Measurements from ENCODE around the gene ADIPOR2. TPM values are rescaled to one million over a fixed set of nuclear protein-coding genes. Genes with fewer than 3 reads are reported as not detected.

Gene ADIPOR2
- total RNA-seq, 2 donors from 2014 or later: 37.0 to 43.5 TPM

DNA sequence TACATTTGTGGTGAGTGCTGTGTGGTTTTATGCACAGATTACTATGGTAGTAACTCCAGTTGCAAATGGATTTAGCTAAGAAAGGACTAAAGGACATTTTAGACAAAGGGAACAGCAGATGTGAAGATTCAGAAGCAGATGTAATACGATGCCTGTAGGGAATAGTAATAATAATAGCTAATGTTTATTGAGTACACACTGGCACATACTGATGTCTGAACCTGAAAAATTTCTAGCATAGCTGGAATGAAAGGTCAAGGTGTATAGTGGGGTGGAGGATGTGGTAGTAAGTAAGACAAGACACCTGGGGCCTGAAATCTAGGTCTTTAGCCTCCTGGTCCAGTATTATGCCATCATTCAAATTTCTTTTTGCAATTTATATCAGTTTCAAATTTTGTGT is 75.2 kb downstream of the ADIPOR2 start:
- Mint-ChIP-seq H3K4me3 (no peak overlapping the region), H3K27me3 (ENCODE audit: low read depth) (no peaks in the 10 kb centered on the region), H3K9me3 (no peaks in the 10 kb centered on the region), H3K36me3 (ENCODE audit: insufficient read depth in 2 of 2) (no peaks in the 10 kb centered on the region), H3K4me1 (ENCODE audit: low read depth) (no peaks in the 10 kb centered on the region), H3K27ac (no peak overlapping the region)
- DNase-seq: no peak
- no peak for ATAC-seq (replicated peaks in 1 of 2)

DNA sequence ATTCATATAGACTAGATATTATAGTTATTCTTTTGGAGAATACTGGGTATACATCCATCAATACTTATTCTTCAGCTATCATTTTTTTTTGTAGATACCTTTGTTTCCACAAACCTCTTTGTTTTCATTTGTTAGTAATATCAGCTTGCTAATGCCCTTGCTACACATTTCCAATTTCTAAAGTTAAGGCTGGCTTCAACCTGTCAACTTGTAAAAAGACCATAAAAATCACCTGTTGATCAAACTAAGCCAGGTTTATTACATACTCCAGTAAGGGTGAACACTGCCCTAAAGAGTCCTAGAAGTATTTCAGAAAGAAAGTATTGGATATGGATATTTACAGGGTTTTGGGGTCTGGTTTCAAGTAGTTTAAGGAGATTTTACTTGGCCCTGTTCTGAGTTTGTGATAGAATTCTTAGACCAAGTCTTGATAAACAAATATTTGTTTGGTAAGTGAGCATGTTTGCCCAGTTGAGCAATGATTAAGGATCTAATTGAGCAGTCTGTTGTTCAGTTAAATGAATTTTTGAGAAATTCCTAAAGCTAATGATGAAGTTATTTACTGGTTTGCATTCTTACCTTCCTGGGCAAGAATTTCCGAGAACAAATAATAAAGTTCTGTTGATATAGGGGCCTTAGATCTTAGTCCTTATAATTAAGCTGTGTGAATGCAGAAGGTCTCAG is 76.7 kb downstream of the ADIPOR2 start:
- Mint-ChIP-seq H3K27ac (no peak overlapping the region), H3K9me3 (no peaks in the 10 kb centered on the region), H3K4me1 (ENCODE audit: low read depth) (no peaks in the 10 kb centered on the region), H3K4me3 (no peak overlapping the region), H3K27me3 (ENCODE audit: low read depth) (no peaks in the 10 kb centered on the region), H3K36me3 (ENCODE audit: insufficient read depth in 2 of 2) (no peaks in the 10 kb centered on the region)
- ATAC-seq (replicated peaks in 1 of 2): no peak
- DNase-seq: no peak

DNA sequence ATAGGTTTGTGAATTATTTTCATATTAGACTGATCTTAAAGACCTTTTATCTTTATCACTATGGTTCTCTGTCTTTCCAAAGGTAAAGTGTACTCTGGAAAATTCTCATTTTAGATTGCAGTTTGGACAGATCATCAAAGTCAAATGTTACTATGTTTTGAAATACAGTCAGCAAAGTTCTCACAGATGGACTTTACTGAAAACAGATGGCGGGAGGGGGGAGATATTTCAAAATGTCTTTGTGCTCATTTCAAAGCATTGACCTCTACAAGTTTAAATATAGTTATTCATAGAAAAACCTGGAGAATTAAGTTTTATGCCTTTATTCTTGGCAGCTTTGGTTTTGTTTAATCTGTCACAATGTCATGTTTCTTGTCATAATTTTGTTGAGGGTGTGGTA is 77.7 kb downstream of the ADIPOR2 start:
- no peak for DNase-seq
- H3K9me3 Mint-ChIP-seq: no peaks in the 10 kb centered on the region
- no peaks in the 10 kb centered on the region for H3K4me1 Mint-ChIP-seq (ENCODE audit: low read depth)
- no peaks in the 10 kb centered on the region for H3K36me3 Mint-ChIP-seq (ENCODE audit: insufficient read depth in 2 of 2)
- H3K4me3 Mint-ChIP-seq: no peak overlapping the region
- H3K27me3 Mint-ChIP-seq (ENCODE audit: low read depth): no peaks in the 10 kb centered on the region
- no peak overlapping the region for H3K27ac Mint-ChIP-seq
- no peak for ATAC-seq (replicated peaks in 1 of 2)

DNA sequence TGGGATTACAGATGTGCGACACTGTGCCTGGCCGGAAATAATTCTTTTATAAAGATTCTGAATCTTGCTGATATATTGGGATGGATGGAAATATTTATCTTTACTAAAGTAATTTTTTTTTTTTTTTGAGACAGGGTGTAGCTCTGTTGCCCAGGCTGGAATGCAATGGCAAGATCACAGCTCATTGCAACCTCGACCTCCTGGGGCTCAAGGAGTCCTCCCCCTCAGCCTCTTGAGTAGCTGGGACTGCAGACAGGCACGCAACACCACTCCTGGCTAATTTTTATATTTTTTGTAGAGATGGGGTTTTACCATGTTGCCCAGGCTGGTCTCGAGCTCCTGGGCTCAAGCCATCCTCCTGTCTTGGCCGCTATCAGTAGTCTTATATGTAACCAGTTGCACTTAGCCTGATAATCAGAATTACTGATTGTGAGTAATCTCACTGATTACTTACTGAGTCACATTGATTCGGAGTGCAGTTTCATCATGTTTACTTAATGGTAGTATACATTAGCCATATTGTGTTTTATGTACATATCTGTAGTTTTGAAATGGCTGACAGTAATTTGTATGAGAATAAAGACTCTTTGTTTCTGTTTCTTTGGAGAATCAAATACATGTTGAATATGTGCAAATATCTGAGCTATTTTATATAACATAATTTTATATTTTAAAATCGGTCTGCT is 79.1 kb downstream of the ADIPOR2 start:
- no peaks in the 10 kb centered on the region for H3K27me3 Mint-ChIP-seq (ENCODE audit: low read depth)
- H3K9me3 Mint-ChIP-seq: no peaks in the 10 kb centered on the region
- DNase-seq (no peak), ATAC-seq (replicated peaks in 1 of 2) (no peak)
- H3K36me3 Mint-ChIP-seq (ENCODE audit: insufficient read depth in 2 of 2): peaks cover 0 to 1% of the 10 kb centered on the region in 2 donors
- H3K27ac Mint-ChIP-seq: no peak overlapping the region
- H3K4me3 Mint-ChIP-seq: no peak overlapping the region
- H3K4me1 Mint-ChIP-seq (ENCODE audit: low read depth): no peaks in the 10 kb centered on the region

DNA sequence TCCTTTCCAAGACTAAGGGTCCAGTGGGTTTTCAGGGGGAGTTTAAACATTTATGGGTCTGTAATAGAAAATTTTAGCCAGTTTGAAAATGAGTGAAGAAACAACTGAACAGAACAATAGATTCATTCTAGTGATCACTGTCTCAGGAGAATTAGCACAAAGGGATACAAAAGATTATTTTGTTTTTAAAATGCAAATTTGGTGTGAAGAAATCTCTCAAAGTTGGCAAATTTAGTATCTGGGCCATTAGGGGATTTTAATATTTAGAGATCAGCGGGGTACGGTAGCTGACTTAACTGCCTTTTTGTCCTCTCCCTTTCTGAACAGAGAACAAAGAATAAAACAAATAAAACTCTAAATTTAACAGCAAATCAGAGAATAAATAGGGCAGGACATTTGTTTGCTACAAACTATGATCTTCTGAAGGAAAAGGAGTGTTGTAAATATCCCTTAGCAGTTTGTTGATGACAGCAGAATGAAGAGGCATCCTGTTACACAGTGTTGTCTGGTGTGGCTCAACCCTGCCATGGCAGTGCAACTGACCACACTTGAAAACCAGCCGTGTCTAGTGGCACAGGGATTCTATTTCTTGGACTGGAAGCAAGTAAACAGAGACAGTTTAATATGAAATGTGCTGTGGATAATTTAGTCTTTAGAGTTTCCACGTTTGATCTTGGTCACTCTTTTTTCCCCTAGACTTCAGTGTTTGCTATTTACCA is 83.2 kb downstream of the ADIPOR2 start:
- no peak overlapping the region for H3K4me3 Mint-ChIP-seq
- H3K27ac Mint-ChIP-seq: no peak overlapping the region
- no peaks in the 10 kb centered on the region for H3K27me3 Mint-ChIP-seq (ENCODE audit: low read depth)
- no peak for DNase-seq
- peaks cover 0 to 1% of the 10 kb centered on the region in 2 donors for H3K36me3 Mint-ChIP-seq (ENCODE audit: insufficient read depth in 2 of 2)
- no peaks in the 10 kb centered on the region for H3K9me3 Mint-ChIP-seq
- ATAC-seq (replicated peaks in 1 of 2): no peak
- H3K4me1 Mint-ChIP-seq (ENCODE audit: low read depth): no peaks in the 10 kb centered on the region

DNA sequence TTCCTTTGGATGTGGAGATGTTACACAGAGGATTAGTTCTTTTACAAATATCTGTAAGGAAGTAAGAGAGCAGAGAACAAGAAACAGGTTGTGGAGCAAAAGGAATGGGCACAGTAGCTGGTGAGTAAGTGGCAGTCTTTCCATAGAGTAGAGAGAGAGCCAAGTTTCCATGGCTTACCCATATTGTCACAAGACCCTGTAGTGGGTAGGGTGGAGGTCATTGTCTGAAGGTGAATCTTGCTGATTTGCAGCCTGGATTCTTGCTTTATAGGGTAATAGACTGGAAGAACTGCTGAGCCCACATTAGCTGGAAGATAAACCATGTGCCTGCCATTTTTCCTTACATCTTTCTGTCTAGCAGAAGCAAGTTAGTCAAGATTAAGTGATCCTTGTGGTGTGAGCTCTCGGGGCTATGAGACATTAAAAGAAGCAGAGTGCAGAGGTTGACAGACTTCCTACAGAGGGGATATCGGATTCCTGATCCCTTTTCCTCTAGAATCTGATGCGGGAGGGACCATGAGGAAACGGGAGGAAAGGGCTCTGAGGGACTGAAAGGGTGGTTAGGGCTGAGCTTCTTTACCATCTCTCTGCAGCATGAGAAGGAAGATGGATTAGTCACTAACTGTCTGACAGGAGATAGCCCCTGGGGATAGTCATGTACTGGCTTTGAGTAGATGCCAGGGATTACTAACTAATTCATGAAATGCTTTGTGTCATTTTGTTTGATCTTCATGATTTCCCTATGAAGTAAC is 85.5 kb downstream of the ADIPOR2 start:
- H3K4me3 Mint-ChIP-seq: no peak overlapping the region
- H3K27ac Mint-ChIP-seq: peak overlapping the region; percentile 25
- no peaks in the 10 kb centered on the region for H3K9me3 Mint-ChIP-seq
- H3K27me3 Mint-ChIP-seq (ENCODE audit: low read depth): no peaks in the 10 kb centered on the region
- peaks cover 0 to 6% of the 10 kb centered on the region in 2 donors for H3K36me3 Mint-ChIP-seq (ENCODE audit: insufficient read depth in 2 of 2)
- no peaks in the 10 kb centered on the region for H3K4me1 Mint-ChIP-seq (ENCODE audit: low read depth)
- DNase-seq (no peak), ATAC-seq (replicated peaks in 1 of 2) (no peak)

DNA sequence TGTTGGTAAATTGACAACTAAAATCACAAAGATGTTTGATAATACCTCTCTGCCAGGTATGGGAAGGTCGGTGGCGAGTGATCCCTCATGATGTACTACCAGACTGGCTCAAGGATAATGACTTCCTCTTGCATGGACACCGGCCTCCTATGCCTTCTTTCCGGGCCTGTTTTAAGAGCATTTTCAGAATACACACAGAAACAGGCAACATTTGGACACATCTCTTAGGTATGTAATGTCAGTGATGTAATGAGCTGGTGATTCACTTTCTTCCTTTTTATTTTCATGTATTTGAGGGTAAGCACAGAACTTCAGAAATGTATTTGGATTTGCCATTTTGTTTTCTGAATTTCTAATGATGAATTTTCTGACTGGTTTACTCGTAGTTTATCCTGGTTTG is 86.9 kb downstream of the ADIPOR2 start:
- Mint-ChIP-seq H3K27ac (no peak overlapping the region), H3K4me3 (no peak overlapping the region), H3K36me3 (ENCODE audit: insufficient read depth in 2 of 2) (peaks cover 0 to 6% of the 10 kb centered on the region in 2 donors), H3K27me3 (ENCODE audit: low read depth) (no peaks in the 10 kb centered on the region), H3K9me3 (no peaks in the 10 kb centered on the region), H3K4me1 (ENCODE audit: low read depth) (no peaks in the 10 kb centered on the region)
- ATAC-seq (replicated peaks in 1 of 2) (no peak), DNase-seq (no peak)

DNA sequence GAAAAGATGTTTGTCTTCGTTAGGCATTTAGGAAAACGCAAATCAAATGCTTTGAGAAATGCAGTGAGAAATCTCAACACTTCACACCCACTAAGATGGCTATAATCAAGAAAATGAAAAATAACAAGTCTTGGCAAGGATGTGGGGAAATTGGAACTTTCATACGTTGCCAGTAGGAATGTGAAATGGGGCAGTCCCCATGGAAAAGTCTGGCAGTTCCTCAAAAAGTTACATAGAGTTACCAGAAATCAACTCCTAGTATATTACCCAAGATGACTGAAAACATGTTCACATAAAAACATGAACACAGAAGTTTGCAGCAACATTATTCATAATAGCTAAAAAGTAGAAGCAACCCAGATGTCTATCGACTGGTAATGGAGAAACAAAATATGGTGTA is 88.0 kb downstream of the ADIPOR2 start:
- no peak for DNase-seq
- no peaks in the 10 kb centered on the region for H3K27me3 Mint-ChIP-seq (ENCODE audit: low read depth)
- no peak overlapping the region for H3K27ac Mint-ChIP-seq
- H3K9me3 Mint-ChIP-seq: no peaks in the 10 kb centered on the region
- no peak for ATAC-seq (replicated peaks in 1 of 2)
- peaks cover 0 to 5% of the 10 kb centered on the region in 2 donors for H3K36me3 Mint-ChIP-seq (ENCODE audit: insufficient read depth in 2 of 2)
- H3K4me3 Mint-ChIP-seq: no peak overlapping the region
- no peaks in the 10 kb centered on the region for H3K4me1 Mint-ChIP-seq (ENCODE audit: low read depth)

DNA sequence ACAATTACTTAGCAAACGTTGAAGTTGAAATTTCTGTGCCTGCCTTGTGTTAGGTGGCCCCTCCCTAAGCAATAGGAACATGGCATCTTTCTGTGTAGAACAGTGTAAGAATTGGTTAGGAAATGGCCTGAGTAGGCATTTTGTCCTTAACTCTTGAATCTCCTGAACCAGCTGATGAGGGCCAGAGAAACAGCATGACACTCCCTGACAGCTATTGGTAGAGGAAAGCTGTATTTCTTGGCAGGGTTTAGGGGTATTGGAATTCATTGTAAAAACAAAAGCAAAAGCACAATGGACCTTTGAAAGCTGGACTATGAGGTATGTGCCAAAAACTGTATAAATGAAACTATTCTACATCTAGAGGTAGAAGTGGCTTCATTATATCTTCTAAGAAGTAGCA is 88.9 kb downstream of the ADIPOR2 start:
- no peaks in the 10 kb centered on the region for H3K9me3 Mint-ChIP-seq
- no peaks in the 10 kb centered on the region for H3K27me3 Mint-ChIP-seq (ENCODE audit: low read depth)
- peaks cover 0 to 5% of the 10 kb centered on the region in 2 donors for H3K36me3 Mint-ChIP-seq (ENCODE audit: insufficient read depth in 2 of 2)
- H3K4me1 Mint-ChIP-seq (ENCODE audit: low read depth): no peaks in the 10 kb centered on the region
- H3K27ac Mint-ChIP-seq: no peak overlapping the region
- no peak for DNase-seq
- H3K4me3 Mint-ChIP-seq: no peak overlapping the region
- ATAC-seq (replicated peaks in 1 of 2): no peak

DNA sequence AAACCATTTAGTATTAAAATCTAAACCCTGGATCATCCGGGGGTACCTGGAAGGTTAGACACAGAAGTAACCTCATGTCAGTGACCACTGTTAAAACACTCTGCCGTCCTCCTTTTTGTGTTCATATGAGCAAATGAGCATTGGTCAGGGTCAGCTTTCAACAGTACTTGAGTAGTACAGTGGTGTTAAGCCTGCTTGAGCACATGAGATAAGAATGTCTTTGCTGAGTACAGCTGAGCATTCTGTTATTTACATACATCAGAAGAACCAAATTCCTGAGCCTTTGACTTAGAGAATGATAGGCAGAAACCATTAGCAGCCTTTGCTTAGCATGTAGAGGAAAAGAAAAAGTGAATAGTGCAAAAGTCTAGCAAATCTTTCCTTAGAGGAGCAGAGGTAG is 90.9 kb downstream of the ADIPOR2 start:
- no peak for DNase-seq
- Mint-ChIP-seq H3K36me3 (ENCODE audit: insufficient read depth in 2 of 2) (peaks cover 0 to 5% of the 10 kb centered on the region in 2 donors), H3K4me1 (ENCODE audit: low read depth) (no peaks in the 10 kb centered on the region), H3K9me3 (no peaks in the 10 kb centered on the region), H3K27ac (no peak overlapping the region), H3K4me3 (no peak overlapping the region), H3K27me3 (ENCODE audit: low read depth) (no peaks in the 10 kb centered on the region)
- ATAC-seq (replicated peaks in 1 of 2): no peak

DNA sequence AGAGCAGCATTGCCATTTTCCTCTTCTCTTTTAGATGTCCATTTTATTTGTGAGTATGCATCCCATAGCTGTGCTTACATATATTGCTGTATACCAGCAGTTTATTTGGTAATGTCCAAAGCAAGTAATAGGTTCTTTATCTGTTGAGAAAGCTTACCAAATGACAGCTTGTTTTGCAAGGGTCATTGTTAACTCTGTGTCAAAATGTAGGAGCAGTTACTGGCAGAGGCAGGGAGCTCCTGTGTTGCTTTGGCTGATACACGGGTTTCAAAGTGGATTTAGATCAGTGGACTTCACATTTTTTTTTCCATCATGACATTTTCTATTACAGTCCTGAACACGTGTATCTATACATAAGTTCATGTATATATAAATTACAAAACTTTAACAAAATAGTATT is 91.3 kb downstream of the ADIPOR2 start:
- H3K4me3 Mint-ChIP-seq: no peak overlapping the region
- H3K27me3 Mint-ChIP-seq (ENCODE audit: low read depth): no peaks in the 10 kb centered on the region
- no peak overlapping the region for H3K27ac Mint-ChIP-seq
- DNase-seq (no peak), ATAC-seq (replicated peaks in 1 of 2) (no peak)
- no peaks in the 10 kb centered on the region for H3K9me3 Mint-ChIP-seq
- H3K36me3 Mint-ChIP-seq (ENCODE audit: insufficient read depth in 2 of 2): peaks cover 0 to 5% of the 10 kb centered on the region in 2 donors
- no peaks in the 10 kb centered on the region for H3K4me1 Mint-ChIP-seq (ENCODE audit: low read depth)

DNA sequence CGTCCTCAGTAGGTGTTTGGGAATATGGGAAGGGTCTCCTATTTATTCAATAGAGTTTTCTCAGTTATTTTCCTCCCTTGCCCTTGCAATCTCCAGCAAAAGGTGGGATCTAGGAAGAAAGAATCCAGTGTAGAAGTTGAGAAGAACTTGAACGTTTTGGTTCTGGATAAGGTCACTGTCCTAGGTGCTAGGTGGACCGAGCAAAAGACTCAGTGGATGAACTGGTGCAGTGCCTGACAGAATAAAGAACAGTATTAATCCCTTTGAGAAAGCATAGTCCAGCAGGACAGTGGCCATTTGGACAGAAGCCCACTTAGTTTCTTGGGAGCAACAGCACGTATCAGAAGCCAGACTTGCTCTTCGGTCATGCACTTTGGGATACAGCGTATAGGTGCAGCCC is 96.8 kb downstream of the ADIPOR2 start:
- Mint-ChIP-seq H3K4me1 (ENCODE audit: low read depth) (peaks cover 15% of the 10 kb centered on the region), H3K4me3 (no peak overlapping the region), H3K9me3 (no peaks in the 10 kb centered on the region), H3K27me3 (ENCODE audit: low read depth) (no peaks in the 10 kb centered on the region), H3K36me3 (ENCODE audit: insufficient read depth in 2 of 2) (no peaks in the 10 kb centered on the region), H3K27ac (no peak overlapping the region)
- ATAC-seq (replicated peaks in 1 of 2): no peak
- no peak for DNase-seq

DNA sequence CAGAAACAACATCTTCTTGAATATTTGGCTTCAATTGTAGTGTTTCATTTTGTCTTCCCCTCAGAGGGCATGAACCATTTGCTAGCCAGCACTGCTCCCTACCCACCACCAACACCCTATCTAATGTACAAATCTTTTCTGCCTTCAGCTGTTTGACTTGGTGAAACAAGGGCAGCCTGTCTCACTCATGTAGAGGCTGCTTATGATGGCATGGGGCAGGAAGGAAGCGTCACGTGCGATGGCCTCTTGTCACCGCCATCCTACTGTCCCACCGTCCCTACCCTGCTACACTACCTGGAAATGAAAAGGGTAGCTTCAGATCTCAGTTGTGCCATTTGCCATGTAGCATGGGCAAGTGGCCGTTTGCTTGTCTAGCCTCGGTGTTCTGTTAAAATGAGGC is 99.6 kb downstream of the ADIPOR2 start:
- DNase-seq (no peak), ATAC-seq (replicated peaks in 1 of 2) (no peak)
- Mint-ChIP-seq H3K36me3 (ENCODE audit: insufficient read depth in 2 of 2) (no peaks in the 10 kb centered on the region), H3K27ac (no peak overlapping the region), H3K9me3 (no peaks in the 10 kb centered on the region), H3K4me3 (no peak overlapping the region), H3K27me3 (ENCODE audit: low read depth) (no peaks in the 10 kb centered on the region), H3K4me1 (ENCODE audit: low read depth) (peaks cover 15% of the 10 kb centered on the region)
